ENCODE data around the gene COMP.

DNA sequence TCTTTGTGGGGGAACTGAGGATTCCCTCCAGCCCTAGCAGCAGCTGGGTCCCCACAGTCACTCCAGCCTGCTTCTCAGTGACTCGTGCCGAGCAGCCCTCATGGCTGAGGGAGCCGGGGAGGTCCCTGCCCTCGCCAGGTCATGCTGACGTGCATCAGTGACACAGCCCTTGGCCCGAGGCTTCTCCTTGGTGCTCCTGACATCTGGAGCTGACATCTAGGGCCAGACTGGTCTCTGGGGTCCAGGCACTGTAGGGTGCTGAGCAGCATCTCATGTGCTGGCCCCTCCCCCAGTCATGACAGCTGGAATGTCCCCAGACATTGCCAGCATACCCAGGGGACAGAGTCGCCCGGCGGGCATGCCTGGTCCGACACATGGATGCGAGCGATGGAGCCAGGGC, 14.4 kb downstream of the COMP start:
- TF ChIP-seq, protein P1, sequence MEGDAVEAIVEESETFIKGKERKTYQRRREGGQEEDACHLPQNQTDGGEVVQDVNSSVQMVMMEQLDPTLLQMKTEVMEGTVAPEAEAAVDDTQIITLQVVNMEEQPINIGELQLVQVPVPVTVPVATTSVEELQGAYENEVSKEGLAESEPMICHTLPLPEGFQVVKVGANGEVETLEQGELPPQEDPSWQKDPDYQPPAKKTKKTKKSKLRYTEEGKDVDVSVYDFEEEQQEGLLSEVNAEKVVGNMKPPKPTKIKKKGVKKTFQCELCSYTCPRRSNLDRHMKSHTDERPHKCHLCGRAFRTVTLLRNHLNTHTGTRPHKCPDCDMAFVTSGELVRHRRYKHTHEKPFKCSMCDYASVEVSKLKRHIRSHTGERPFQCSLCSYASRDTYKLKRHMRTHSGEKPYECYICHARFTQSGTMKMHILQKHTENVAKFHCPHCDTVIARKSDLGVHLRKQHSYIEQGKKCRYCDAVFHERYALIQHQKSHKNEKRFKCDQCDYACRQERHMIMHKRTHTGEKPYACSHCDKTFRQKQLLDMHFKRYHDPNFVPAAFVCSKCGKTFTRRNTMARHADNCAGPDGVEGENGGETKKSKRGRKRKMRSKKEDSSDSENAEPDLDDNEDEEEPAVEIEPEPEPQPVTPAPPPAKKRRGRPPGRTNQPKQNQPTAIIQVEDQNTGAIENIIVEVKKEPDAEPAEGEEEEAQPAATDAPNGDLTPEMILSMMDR (IDR thresholded peaks at IDR 0.05 in 8 of 11, conservative IDR thresholded peaks at IDR 0.05 in 3 of 11), result no peak
- TF ChIP-seq POLR2A (IDR thresholded peaks at IDR 0.05), result no peak
- TF ChIP-seq POLR2AphosphoS5 (IDR thresholded peaks at IDR 0.05), result peak in 1 of 3 donors; percentile 32
